ENCODE results near the gene CENPF. TPM values are rescaled to one million over a fixed set of nuclear protein-coding genes. Genes with fewer than 3 reads are reported as not detected.
A peak's percentile ranks its signal among the peaks of the same experiment; 100 is the strongest.
"Not testable (repeated sequence)": the region's sequence is repeated elsewhere in the genome, so short reads cannot be mapped to it uniquely, and the experiment has no call there.

The CENPF gene
- total RNA-seq, 1 experiment from 2014 or later = 25.6 TPM

DNA sequence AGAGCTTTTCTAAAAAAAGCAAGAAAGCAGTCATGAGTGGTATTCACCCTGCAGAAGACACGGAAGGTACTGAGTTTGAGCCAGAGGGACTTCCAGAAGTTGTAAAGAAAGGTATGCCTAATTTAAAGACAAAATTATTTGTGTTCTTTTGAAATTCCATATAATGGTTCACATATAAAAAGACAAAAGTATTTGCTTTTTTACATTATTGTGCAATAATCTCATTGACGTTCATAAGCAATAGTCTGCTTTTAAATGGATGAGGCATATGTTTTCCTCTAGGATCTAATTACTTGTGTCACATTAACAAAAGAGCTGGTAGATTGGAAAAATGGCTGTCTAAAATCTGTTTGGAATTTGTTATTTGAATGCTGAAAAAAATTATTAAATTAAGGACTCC is 54.3 kb downstream of the CENPF start:
- DNase-seq (ENCODE audit: low spot score) = no peak

DNA sequence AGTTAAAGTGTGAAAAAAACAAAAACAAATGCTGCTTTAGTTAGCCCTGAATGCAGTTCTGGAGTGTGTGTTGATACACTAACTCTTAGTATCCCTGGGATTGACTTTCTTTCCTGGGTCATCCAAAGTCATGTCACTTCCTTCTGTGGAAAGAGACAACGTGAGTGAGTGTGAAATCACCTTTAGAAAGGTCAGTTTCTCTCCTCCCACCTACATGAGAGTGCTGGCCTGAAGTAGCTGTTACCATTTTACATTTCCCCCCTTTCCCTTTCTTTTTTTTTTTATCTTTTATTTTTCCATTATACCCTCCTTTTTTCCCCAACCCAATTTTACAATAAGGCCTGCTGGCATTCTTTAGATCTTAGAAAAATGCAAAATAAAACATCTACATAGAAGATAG is 55.2 kb downstream of the CENPF start:
- no peak for DNase-seq (ENCODE audit: low spot score)

DNA sequence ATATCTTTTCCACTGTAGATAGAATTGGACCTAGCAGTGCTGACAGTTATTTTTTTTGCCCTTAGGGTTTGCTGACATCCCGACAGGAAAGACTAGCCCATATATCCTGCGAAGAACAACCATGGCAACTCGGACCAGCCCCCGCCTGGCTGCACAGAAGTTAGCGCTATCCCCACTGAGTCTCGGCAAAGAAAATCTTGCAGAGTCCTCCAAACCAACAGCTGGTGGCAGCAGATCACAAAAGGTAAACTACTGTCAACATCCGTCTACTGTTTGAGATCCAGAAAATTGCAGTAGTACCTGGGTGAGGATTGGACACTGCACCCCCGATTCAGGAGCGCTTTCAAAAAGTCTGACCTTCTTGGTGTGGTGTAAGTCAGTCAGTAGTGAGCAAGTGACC is 55.8 kb downstream of the CENPF start:
- peak; percentile 28 for DNase-seq (ENCODE audit: low spot score)

- DNase-seq (ENCODE audit: low spot score) = no peak
Measured at GRCh38 chr1:214660190-214660589, 57.2 kb downstream of the CENPF start.

- no peak for DNase-seq (ENCODE audit: low spot score)
Measured at GRCh38 chr1:214660900-214661299, 57.9 kb downstream of the CENPF start.

- no peak for DNase-seq (ENCODE audit: low spot score)
Measured at GRCh38 chr1:214662223-214662785, 59.3 kb downstream of the CENPF start.

GRCh38 chr1:214664651-214665433 is 61.8 kb downstream of the CENPF start:
- DNase-seq (ENCODE audit: low spot score) = no peak

DNA sequence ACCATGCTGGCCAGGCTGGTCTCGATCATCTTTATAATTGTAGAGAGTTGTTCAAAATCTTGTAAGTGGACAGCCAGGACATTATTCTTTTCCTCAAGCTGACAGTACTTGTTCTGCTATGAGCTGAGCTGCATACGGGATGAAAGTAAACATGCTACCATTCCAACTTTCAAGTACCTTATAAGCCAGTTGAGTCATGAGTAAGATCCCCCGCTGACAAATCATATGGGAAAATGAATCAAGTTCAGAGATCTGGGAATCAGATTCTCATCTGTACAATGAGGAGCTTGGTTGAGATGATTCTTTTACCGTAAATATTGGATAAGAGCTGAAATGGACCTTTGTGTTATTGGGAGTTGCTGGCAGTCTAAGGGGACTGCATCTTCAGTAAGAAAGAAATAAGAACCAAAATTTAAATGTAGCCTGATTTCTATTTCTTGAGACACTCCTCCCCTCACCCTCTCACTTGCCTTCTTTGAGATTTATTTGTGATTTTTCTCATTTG is 62.7 kb downstream of the CENPF start:
- DNase-seq (ENCODE audit: low spot score) = no peak

DNA sequence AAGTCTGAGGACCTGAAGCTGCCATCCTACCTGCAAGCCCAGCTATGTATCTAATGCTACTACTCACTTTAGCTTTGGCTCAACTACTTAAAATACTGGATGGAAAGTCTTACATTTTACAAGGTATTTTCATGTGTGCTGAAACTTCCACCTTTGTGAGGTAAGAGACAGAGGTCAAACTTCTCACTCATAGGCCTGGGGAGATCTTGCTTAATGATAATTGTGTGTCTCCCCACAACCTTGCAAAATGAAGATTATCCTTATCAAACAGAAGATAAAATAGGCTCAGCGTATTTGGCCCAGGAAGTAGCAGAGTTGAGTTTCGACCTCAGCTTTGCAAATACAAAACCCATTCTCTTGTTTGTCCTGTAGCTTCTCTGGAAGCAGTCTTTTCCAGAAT is 63.7 kb downstream of the CENPF start:
- DNase-seq (ENCODE audit: low spot score) = no peak

- DNase-seq (ENCODE audit: low spot score) = no peak
Measured at GRCh38 chr1:214670098-214670497, 67.1 kb downstream of the CENPF start.

DNA sequence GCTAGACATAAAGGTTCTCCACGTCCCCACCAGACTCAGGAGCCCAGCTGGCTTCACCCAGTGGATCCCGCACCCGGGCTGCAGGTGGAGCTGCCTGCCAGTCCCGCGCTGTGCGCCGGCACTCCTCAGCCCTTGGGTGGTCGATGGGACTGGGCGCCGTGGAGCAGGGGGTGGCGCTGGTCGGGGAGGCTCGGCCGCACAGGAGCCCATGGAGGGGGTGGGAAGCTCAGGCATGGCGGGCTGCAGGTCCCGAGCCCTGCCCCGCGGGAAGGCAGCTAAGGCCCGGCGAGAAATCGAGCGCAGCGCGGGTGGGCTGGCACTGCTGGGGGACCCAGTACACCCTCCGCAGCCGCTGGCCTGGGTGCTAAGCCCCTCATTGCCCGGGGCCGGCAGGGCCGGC is 70.0 kb downstream of the CENPF start:
- not testable (repeated sequence) for DNase-seq (ENCODE audit: low spot score)

DNA sequence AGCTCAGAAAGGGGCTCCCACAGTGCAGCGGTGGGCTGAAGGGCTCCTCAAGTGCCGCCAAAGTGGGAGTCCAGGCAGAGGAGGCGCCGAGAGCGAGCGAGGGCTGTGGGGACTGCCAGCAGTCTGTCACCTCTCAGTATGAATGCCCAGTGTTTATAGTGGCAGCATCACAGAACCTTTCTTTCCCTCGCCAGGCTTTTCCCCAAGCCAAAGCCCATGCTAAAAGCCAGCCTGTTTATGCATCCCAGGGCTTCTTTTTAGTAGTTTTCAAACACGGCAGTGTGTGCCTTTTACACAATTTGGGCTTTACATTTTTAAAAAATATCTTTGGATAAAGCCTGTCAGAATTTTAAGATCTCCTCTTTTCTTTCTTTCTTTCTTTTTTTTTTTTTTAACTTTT is 70.6 kb downstream of the CENPF start:
- no peak for DNase-seq (ENCODE audit: low spot score)

DNA sequence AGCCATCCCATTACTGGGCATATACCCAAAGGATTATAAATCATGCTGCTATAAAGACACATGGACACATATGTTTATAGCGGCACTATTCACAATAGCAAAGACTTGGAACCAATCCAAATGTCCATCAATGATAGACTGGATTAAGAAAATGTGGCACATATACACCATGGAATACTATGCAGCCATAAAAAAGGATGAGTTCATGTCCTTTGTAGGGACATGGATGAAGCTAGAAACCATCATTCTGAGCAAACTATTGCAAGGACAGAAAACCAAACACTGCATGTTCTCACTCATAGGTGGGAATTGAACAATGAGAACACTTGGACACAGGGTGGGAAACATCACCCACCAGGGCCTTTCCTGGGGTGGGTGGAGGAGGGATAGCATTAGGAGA is 72.5 kb downstream of the CENPF start:
- DNase-seq (ENCODE audit: low spot score) = not testable (repeated sequence)

DNA sequence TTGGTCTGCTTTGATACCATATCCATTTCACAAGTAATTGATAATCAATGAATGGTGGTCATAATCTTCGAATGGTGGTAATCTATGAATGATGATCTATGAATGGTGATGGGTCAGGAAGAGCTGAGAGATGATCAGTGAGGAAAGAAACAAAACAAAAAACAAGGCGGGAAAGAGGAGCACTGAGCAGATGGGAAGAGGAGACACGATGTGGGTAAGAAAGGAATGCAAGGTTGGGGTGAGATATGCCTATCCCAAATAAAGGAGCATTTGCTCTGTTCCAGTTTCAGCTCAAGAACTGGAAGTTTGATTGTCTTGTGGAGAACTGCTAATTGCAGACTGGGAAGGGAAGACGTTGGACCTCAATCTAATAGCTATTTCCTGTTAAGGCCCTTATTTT is 73.8 kb downstream of the CENPF start:
- DNase-seq (ENCODE audit: low spot score) = no peak

GRCh38 chr1:214677945-214678344 is 75.0 kb downstream of the CENPF start:
- no peak for DNase-seq (ENCODE audit: low spot score)

GRCh38 chr1:214678386-214678785 is 75.4 kb downstream of the CENPF start:
- DNase-seq (ENCODE audit: low spot score) = peak; percentile 38

- no peak for DNase-seq (ENCODE audit: low spot score)
Measured at GRCh38 chr1:214683621-214684020, 80.6 kb downstream of the CENPF start.

- no peak for DNase-seq (ENCODE audit: low spot score)
Measured at GRCh38 chr1:214685906-214686305, 82.9 kb downstream of the CENPF start.

DNA sequence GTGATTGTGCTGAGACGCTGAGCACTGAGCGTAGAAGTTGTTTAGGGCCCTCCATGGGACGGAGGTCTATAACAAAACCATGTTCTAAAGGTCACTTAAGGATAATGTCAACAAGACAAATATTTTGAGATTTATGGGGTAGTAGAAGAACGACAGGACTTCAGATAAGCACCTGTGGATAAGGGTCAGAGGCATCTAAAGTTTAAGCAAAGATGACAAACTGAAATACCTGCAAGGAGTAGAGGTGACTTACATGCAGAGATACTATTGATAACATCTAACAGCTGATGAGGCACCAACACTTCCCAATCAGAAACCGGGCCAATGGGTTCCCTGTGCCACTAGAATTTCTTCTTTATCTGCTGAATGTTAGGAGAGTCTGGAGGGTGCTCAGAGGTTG is 83.5 kb downstream of the CENPF start:
- no peak for DNase-seq (ENCODE audit: low spot score)

DNA sequence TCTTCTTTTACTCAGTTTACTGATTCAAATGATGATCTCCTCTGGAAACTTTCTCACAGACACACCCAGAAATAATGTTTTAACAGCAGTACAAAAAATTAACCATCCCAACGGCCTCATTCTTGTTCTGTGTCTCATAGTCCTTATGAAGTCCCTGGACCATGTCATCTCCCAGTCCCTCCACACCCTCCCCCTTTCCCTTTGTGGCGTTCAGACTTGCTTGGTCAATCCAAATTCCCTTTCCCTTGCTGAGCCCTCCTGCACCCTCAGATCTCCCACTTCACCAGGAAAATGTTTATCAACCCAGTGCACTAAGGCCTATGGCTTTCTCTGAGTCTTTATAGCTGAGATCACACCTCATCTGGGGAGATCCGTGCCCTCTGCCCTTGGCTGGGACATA is 85.9 kb downstream of the CENPF start:
- DNase-seq (ENCODE audit: low spot score) = no peak

DNA sequence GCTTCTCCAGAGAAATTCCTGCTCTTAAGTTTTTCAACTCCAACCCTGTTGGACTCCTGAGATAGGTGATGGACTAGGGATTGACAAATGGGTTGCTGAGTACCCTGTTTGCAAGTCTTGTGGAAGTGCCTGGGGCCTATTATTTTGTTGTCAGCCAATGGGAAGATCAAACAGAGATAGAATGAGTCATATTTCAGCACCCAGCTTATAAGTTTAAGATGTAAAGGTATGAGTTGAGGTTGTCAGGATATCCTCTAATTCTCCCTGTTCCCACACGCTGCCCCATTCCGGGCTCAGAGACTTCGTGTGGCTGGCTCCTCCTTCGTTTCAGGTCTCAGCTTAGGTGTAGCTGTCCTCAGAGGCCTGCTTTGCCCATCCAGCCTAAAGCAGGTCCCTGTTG is 91.8 kb downstream of the CENPF start:
- no peak for DNase-seq (ENCODE audit: low spot score)

DNA sequence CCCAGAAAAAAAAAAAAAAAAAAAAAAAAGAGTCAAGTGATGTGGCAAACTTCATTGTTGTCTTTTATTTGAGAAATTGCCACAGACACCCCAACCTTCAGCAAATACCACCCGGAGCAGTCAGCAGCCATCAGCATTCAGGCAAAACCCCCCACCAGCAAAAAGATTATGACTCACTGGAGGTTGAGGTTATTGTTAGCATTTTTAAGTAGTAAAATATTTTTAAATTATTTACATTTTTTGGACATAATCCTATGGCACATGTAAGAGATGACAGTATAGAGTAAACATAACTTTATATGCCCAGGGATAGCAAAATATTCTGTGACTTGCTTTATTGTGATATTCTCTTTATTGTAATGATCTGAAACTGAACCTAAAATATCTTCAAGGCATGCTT is 95.6 kb downstream of the CENPF start:
- DNase-seq (ENCODE audit: low spot score) = no peak

- DNase-seq (ENCODE audit: low spot score) = no peak
Measured at GRCh38 chr1:214700437-214700836, 97.4 kb downstream of the CENPF start.
